Caco-2 (cell line): ENCODE data around the gene DNAAF9. TPM values are rescaled to one million over a fixed set of nuclear protein-coding genes. Genes with fewer than 3 reads are reported as not detected.
"Not testable (repeated sequence)": the region's sequence is repeated elsewhere in the genome, so short reads cannot be mapped to it uniquely, and the experiment has no call there.

ENCODE experiments used
- BruUV-seq: library from RNA; stranded (reverse); fragments of 400-500 nt; replicated peaks from 2 replicates; lab custom pipeline; 2021; lab: Mats Ljungman, UMichigan
- CTCF ChIA-PET: fragments of 300-600 bp; sonication (Branson Sonifier 250); formaldehyde crosslinking; loops from one replicate; lab custom pipeline; 2022; ENCODE audit warnings: antibody characterized with exemption; lab: Charles Lee
- POLR2A ChIA-PET: fragments of 300-600 bp; sonication (Branson Sonifier 250); formaldehyde crosslinking; loops from one replicate; lab custom pipeline; 2022; ENCODE audit warnings: antibody characterized with exemption; lab: Charles Lee
- DNase-seq, 2 experiments: peaks; one replicate each; pipeline versions ENCODE4 v3.0.0 to v3.0.0-alpha.2; 2020 to 2022
- H3K27me3 ChIP-seq: replicated peaks from 2 replicates; pipeline ENCODE4 v1.6.0; 2011; ENCODE audit warnings: low read length; ENCODE audit not compliant: control insufficient read depth, insufficient read depth
- H3K36me3 ChIP-seq: 2 replicates; pipeline ENCODE4 v1.5.1; 2011; ENCODE audit warnings: low read length; ENCODE audit not compliant: control insufficient read depth, insufficient read depth
- H3K4me1 ChIP-seq: fragments of 250-450 bp; sonication (Bioruptor Pico); 2 replicates; pipeline ENCODE4 v1.5.1; 2020; ENCODE audit warnings: mild to moderate bottlenecking
- H3K4me3 ChIP-seq: 2 replicates; pipeline ENCODE4 v1.5.1; 2011; ENCODE audit warnings: low read depth, mild to moderate bottlenecking, control low read depth, low read length
- H3K9me3 ChIP-seq: fragments of 250-450 bp; sonication (Bioruptor Pico); 2 replicates; pipeline ENCODE4 v1.5.1; 2020; ENCODE audit warnings: mild to moderate bottlenecking, moderate library complexity
- H3K27ac Mint-ChIP-seq: one replicate; pipeline ENCODE4 v1.8.0; 2022; ENCODE audit warnings: mixed read lengths; ENCODE audit not compliant: unreplicated experiment
- H3K27me3 Mint-ChIP-seq: one replicate; pipeline ENCODE4 v1.8.0; 2022; ENCODE audit warnings: mixed read lengths; ENCODE audit not compliant: insufficient read depth, unreplicated experiment
- H3K36me3 Mint-ChIP-seq: one replicate; pipeline ENCODE4 v1.8.0; 2022; ENCODE audit warnings: mild to moderate bottlenecking, mixed read lengths; ENCODE audit not compliant: insufficient read depth, unreplicated experiment
- H3K4me1 Mint-ChIP-seq: one replicate; pipeline ENCODE4 v1.8.0; 2022; ENCODE audit warnings: low read depth, mixed read lengths; ENCODE audit not compliant: unreplicated experiment
- H3K4me3 Mint-ChIP-seq: one replicate; pipeline ENCODE4 v1.8.0; 2022; ENCODE audit warnings: mild to moderate bottlenecking, moderate library complexity, mixed read lengths; ENCODE audit not compliant: unreplicated experiment
- H3K9me3 Mint-ChIP-seq: one replicate; pipeline ENCODE4 v1.8.0; 2022; ENCODE audit warnings: mixed read lengths; ENCODE audit not compliant: unreplicated experiment
- intact Hi-C: fragments of 100-400 bp; cut with micrococcal nuclease; formaldehyde crosslinking; loops from one replicate; pipeline ENCODE4 v1.10.0; 2022; ENCODE audit not compliant: unreplicated experiment
- total RNA-seq: library from RNA; stranded (reverse); gene quantifications from 2 replicates; pipeline ENCODE4 v1.2.3, GENCODE V29; 2022
- TF ChIP-seq, protein P1 (sequence below), 2 experiments: fragments of 200-600 bp in 1 of 2; IDR thresholded peaks; 1 replicate in 1 of 2; 2 replicates in 1 of 2; pipeline versions ENCODE4 v1.5.1 to v1.8.0; 2011 to 2022; ENCODE audit warnings: antibody characterized with exemption in 1 of 2, control low read depth in 1 of 2, inconsistent platforms in 1 of 2, low read depth in 1 of 2, low read length in 1 of 2, mild to moderate bottlenecking in 1 of 2, moderate library complexity in 1 of 2; ENCODE audit not compliant: insufficient read depth in 1 of 2, severe bottlenecking in 1 of 2, unreplicated experiment in 1 of 2

Gene DNAAF9
- total RNA-seq, 1 experiment from 2014 or later, result not detected

DNA sequence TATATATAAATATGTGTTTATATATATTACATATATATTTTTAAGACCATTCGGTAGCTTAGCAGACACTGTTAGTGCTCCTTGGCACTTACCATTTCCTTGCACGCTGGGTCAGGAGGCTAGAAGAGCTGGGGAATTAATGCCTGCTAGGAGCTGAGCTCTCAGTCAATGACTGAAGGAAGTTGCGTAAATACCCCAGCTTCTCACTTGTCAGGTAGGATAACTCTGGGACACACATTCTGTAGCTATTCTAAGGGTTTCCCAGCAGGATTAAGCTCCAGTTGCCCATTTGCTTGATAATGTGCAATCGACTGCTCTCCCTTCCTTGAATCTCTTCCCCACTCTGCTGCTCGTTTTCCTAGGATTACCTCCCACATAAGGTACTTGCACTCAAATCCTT, 15.7 kb upstream of the DNAAF9 start:
- Histone ChIP-seq H3K36me3 (no peaks in the 10 kb centered on the region), H3K4me3 (no peak overlapping the region), H3K4me1 (no peaks in the 10 kb centered on the region), H3K9me3 (no peaks in the 10 kb centered on the region), H3K27me3 (no peaks in the 10 kb centered on the region)
- Mint-ChIP-seq H3K27me3 (peaks cover under 1% of the 10 kb centered on the region), H3K27ac (no peak overlapping the region), H3K4me3 (no peak overlapping the region), H3K36me3 (no peaks in the 10 kb centered on the region), H3K4me1 (no peaks in the 10 kb centered on the region), H3K9me3 (no peaks in the 10 kb centered on the region)
- intact Hi-C loops, result no loop called here
- no TSS peak for BruUV-seq
- ChIA-PET CTCF (no interaction called here), POLR2A (no interaction called here)
- TF ChIP-seq, protein P1, sequence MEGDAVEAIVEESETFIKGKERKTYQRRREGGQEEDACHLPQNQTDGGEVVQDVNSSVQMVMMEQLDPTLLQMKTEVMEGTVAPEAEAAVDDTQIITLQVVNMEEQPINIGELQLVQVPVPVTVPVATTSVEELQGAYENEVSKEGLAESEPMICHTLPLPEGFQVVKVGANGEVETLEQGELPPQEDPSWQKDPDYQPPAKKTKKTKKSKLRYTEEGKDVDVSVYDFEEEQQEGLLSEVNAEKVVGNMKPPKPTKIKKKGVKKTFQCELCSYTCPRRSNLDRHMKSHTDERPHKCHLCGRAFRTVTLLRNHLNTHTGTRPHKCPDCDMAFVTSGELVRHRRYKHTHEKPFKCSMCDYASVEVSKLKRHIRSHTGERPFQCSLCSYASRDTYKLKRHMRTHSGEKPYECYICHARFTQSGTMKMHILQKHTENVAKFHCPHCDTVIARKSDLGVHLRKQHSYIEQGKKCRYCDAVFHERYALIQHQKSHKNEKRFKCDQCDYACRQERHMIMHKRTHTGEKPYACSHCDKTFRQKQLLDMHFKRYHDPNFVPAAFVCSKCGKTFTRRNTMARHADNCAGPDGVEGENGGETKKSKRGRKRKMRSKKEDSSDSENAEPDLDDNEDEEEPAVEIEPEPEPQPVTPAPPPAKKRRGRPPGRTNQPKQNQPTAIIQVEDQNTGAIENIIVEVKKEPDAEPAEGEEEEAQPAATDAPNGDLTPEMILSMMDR (IDR thresholded peaks at IDR 0.05; ENCODE audit: insufficient read depth in 1 of 2, low read depth in 1 of 2, low read length in 1 of 2, severe bottlenecking in 1 of 2, unreplicated experiment in 1 of 2), result no peak
- DNase-seq, result no peak

DNA sequence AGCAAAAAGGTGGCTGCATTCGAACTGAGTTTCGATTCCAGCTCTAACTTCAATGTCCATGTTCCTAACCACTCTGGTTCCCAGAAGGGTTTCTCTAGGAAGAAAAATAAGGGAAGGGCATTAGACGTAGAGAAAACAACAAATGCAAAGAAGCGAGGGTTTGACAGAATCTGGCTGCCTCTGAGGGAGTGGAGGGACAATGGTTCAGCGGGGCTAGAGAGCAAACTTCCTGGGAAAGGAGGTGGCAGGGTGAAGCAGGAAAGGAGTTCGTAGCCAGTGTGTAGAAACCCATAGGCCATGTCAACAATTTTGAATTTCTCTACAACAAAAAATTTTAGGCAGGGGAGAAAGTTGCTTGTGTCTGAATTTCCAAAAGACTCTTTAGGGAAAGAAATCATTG, 14.5 kb upstream of the DNAAF9 start:
- Histone ChIP-seq H3K9me3 (no peaks in the 10 kb centered on the region), H3K4me1 (no peaks in the 10 kb centered on the region), H3K27me3 (no peaks in the 10 kb centered on the region), H3K4me3 (no peak overlapping the region), H3K36me3 (no peaks in the 10 kb centered on the region)
- ChIA-PET CTCF (no interaction called here), POLR2A (no interaction called here)
- Mint-ChIP-seq H3K36me3 (no peaks in the 10 kb centered on the region), H3K27ac (no peak overlapping the region), H3K4me1 (no peaks in the 10 kb centered on the region), H3K9me3 (no peaks in the 10 kb centered on the region), H3K4me3 (no peak overlapping the region), H3K27me3 (peaks cover 3% of the 10 kb centered on the region)
- DNase-seq, result no peak
- TF ChIP-seq, protein P1 (IDR thresholded peaks at IDR 0.05; ENCODE audit: insufficient read depth in 1 of 2, low read depth in 1 of 2, low read length in 1 of 2, severe bottlenecking in 1 of 2, unreplicated experiment in 1 of 2), result no peak
- intact Hi-C loops, result no loop called here
- BruUV-seq, result no TSS peak

DNA sequence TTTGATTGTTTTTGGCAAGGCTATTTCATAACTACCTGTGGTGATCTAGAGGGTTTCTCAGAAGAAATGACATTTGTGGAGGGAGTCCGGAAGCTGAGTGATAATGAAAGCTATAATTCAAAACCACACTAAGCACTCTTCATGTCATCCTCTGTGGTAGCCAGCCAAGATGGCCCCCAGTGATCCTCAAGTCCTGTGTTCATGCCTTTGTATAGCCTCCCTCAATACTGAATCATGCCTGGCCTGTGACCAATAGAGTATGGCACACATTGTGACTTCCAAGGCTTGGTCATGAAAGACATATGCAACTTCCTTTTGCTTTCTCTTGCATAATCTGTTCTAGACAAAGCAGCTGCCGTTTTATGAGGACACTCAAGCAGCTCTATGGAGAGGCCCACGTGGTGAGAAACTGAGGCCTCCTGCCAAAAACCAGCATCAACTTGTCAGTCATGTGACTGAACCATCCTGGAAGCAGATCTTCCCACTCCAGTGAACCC, 12.8 kb upstream of the DNAAF9 start:
- H3K27ac Mint-ChIP-seq, result no peak overlapping the region

DNA sequence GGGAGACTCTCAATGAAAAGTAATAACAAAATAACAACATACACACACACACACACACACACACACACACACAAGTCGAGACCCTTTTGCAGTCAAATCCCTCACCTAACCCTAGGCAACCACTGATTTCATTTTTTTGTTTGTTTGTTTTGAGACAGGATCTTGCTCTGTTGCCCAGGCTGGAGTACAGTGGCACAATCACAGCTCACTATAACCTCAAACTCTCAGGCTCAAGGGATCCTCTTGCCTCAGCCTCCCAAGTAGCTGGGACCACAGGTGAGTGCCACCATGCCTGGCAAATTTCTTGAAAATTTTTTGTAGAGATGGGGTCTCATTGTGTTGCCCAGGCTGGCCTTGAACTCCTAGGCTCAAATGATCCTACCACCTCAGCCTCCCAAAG, 10.7 kb upstream of the DNAAF9 start:
- H3K36me3 Mint-ChIP-seq, BruUV-seq, CTCF ChIA-PET, H3K27me3 Mint-ChIP-seq, H3K4me1 ChIP-seq, POLR2A ChIA-PET, H3K27me3 ChIP-seq, H3K9me3 ChIP-seq, H3K27ac Mint-ChIP-seq, intact Hi-C loops, H3K9me3 Mint-ChIP-seq, DNase-seq, H3K36me3 ChIP-seq, H3K4me1 Mint-ChIP-seq, H3K4me3 ChIP-seq, H3K4me3 Mint-ChIP-seq: not testable (repeated sequence)

More for the DNA sequence above, 12.8 kb upstream of the DNAAF9 start:
- no peak for DNase-seq
- intact Hi-C loops, result no loop called here
- H3K4me1 Mint-ChIP-seq, result no peaks in the 10 kb centered on the region
- H3K27me3 ChIP-seq, result no peaks in the 10 kb centered on the region
- H3K9me3 ChIP-seq, result no peaks in the 10 kb centered on the region
- H3K4me3 Mint-ChIP-seq, result no peak overlapping the region
- no peaks in the 10 kb centered on the region for H3K9me3 Mint-ChIP-seq
- CTCF ChIA-PET, result no interaction called here
- no peaks in the 10 kb centered on the region for H3K36me3 ChIP-seq
- H3K4me1 ChIP-seq, result no peaks in the 10 kb centered on the region
- no peaks in the 10 kb centered on the region for H3K36me3 Mint-ChIP-seq
- no peak overlapping the region for H3K4me3 ChIP-seq
- POLR2A ChIA-PET, result no interaction called here
- H3K27me3 Mint-ChIP-seq, result peaks cover 3% of the 10 kb centered on the region
- TF ChIP-seq, protein P1 (IDR thresholded peaks at IDR 0.05; ENCODE audit: insufficient read depth in 1 of 2, low read depth in 1 of 2, low read length in 1 of 2, severe bottlenecking in 1 of 2, unreplicated experiment in 1 of 2), result no peak
- BruUV-seq, result no TSS peak
